NT2/D1 (cell line): ENCODE results near the gene LINGO1.

Experiments used
- DNase-seq: peaks from one replicate; pipeline ENCODE4 v3.0.0-alpha.2; 2011; ENCODE audit warnings: low read depth, low spot score
- H3K27me3 ChIP-seq: 2 replicates; pipeline ENCODE4 v1.6.0; 2011; ENCODE audit warnings: mild to moderate bottlenecking; ENCODE audit not compliant: insufficient read length, insufficient read depth
- H3K36me3 ChIP-seq: 2 replicates; pipeline ENCODE4 v1.6.1; 2011; ENCODE audit warnings: mild to moderate bottlenecking, low read length, mixed read lengths; ENCODE audit not compliant: insufficient read depth, insufficient read length
- H3K4me1 ChIP-seq: 2 replicates; pipeline ENCODE4 v1.5.1; 2011; ENCODE audit not compliant: insufficient read depth, insufficient read length
- H3K4me3 ChIP-seq: 2 replicates; pipeline ENCODE4 v1.5.1; 2011; ENCODE audit warnings: low read depth; ENCODE audit not compliant: insufficient read length
- H3K9ac ChIP-seq: 2 replicates; pipeline ENCODE4 v1.6.0; 2011; ENCODE audit warnings: low read depth; ENCODE audit not compliant: insufficient read length
- H3K9me3 ChIP-seq: 2 replicates; pipeline ENCODE4 v1.5.1; 2011; ENCODE audit warnings: mild to moderate bottlenecking, low read length; ENCODE audit not compliant: insufficient read depth
- SUZ12 ChIP-seq: IDR thresholded peaks from 2 replicates; pipeline ENCODE4 v1.6.1; 2011; ENCODE audit not compliant: insufficient read length, insufficient read depth; ENCODE audit errors: extremely low read depth
- YY1 ChIP-seq: IDR thresholded peaks from 2 replicates; pipeline ENCODE4 v1.6.1; 2011; ENCODE audit not compliant: insufficient read length, insufficient read depth
- ZNF274 ChIP-seq: IDR thresholded peaks from 2 replicates; pipeline ENCODE4 v1.6.1; 2011; ENCODE audit warnings: mild to moderate bottlenecking, low read depth, low read length

The LINGO1 gene

DNA sequence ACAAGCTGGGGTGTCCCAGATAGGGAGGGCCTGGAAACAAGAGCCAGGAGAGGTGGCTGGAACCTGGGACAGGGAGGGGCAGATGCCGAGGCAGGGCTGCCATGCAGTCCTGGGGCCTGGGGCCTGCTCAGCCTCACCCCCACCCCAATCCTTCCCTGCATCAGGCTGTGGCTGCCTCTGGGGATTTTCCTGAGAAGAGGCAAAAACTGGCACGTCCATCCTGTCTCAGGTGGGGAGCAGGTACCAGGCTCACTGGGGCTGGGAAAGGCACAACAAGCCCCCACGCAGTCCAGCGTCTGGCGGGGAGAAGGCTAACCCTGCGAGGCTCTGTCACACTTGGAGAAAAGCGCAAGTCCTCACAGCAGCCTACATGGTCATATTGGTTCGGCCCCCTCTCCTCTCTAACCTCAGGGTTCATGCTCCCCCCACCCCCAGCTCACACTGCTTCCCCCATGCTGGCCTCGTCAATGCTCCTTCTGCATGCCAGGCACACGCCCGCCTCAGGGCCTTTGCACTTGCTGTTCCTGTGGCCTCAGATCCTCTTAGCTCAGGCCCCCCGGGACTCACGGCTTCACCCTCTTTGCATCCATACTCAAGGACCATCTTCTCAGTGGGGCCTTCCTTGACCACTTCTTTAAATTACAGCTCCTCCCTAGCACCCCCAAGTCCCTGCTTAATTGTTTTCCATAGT lies 53.1 kb downstream of the LINGO1 start:
- Histone ChIP-seq H3K36me3 (no peaks in the 10 kb centered on the region), H3K4me1 (peaks cover 10% of the 10 kb centered on the region), H3K9ac (no peak overlapping the region), H3K9me3 (no peaks in the 10 kb centered on the region), H3K4me3 (no peak overlapping the region), H3K27me3 (no peaks in the 10 kb centered on the region)
- TF ChIP-seq ZNF274: no peak
- TF ChIP-seq YY1: no peak
- no peak for TF ChIP-seq SUZ12
- no peak for DNase-seq

DNA sequence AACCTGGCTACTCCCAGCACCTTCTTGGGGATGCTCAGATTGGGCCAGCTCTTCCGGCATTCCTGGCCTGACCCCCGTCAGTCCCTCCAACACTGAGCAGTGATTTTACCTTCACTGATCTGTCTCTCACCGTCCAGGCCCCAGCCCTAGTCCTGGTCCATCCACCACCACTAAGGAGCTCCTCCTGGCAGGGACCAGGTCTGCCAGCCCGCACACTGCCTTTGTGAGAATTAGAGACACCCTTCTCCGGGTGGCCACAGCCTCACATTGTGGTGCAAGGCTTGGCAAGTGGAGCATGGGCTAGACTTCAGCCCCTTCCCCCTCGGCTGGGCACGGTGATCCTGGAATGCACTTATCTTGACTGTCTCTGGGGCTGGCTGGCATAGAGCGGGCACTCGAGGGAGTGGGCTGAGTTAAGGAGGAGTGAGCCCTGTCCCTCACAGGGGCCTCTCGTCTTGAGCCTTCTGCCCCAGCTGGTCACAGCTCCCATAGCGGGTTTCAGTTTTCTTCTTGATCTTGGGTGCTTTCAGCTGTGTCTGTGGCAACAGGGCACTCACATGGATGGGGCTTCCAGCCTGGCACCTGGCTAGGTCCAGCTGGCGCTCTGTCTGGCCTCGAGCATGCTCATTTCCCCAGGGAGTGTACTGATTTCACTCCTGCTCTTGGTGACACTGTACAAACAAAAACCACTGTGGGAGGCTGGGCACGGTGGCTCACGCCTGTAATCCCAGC lies 53.9 kb downstream of the LINGO1 start:
- no peak for DNase-seq
- TF ChIP-seq ZNF274: no peak

DNA sequence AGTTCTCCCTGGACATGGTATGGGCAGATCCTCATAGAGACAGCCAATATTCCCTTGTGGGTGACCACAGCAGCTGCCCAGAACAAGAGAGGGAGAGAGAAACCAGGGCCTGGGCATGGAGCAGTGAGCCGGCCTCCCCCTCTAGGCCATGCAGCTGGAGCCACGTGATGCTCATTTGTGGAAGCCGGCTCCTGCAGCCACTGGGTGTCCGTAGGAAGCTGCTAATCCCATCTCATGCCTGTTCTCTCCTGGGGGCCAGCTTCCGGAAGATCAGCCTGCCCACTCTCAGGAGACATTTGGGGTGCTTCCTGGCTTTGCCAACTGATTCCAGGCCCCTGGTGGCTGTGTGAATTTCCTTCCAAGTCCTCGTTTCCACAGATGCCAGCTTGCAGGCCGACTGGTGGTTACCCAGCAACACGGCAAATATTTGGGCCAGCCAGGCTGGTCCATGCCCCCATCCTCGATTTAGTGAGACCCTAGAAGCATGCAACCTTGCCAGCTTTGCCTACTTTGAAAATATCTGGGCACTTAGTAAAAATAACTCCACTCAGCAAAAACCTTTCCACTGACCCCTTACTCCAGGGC lies 55.3 kb downstream of the LINGO1 start:
- H3K36me3 ChIP-seq: no peaks in the 10 kb centered on the region
- H3K9me3 ChIP-seq: no peaks in the 10 kb centered on the region
- H3K9ac ChIP-seq: no peak overlapping the region
- no peak overlapping the region for H3K4me3 ChIP-seq
- DNase-seq: no peak
- no peak for TF ChIP-seq SUZ12
- no peak for TF ChIP-seq ZNF274
- TF ChIP-seq YY1: no peak
- no peaks in the 10 kb centered on the region for H3K27me3 ChIP-seq
- H3K4me1 ChIP-seq: peaks cover 7% of the 10 kb centered on the region

More for the DNA sequence above, 53.9 kb downstream of the LINGO1 start:
- peaks cover 7% of the 10 kb centered on the region for H3K4me1 ChIP-seq
- no peaks in the 10 kb centered on the region for H3K9me3 ChIP-seq
- no peaks in the 10 kb centered on the region for H3K36me3 ChIP-seq
- no peak overlapping the region for H3K9ac ChIP-seq
- H3K4me3 ChIP-seq: no peak overlapping the region
- H3K27me3 ChIP-seq: no peaks in the 10 kb centered on the region

DNA sequence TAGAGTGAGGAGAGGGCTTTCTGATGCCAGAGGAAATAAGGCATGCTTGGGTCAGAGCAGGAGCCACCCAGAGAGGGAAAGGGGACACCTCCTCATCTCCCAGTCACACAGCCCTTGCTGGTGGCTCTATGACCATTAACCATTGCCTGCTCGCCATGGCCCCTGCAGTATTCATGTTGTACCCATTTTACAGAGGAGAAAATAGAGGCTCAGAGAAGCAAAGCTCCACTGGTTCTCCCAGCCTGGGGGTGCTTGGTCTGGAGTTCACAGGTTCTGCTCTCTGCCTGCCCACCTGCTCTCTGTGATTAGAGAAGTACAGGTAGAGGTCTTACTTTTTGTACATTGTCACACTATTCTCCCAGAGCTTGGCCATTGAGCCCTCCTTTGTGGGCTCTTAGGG lies 56.2 kb downstream of the LINGO1 start:
- Histone ChIP-seq H3K4me3 (no peak overlapping the region), H3K9me3 (no peaks in the 10 kb centered on the region), H3K4me1 (peaks cover 7% of the 10 kb centered on the region), H3K36me3 (no peaks in the 10 kb centered on the region), H3K9ac (no peak overlapping the region), H3K27me3 (no peaks in the 10 kb centered on the region)
- DNase-seq: no peak
- no peak for TF ChIP-seq SUZ12
- TF ChIP-seq YY1: no peak
- TF ChIP-seq ZNF274: no peak

DNA sequence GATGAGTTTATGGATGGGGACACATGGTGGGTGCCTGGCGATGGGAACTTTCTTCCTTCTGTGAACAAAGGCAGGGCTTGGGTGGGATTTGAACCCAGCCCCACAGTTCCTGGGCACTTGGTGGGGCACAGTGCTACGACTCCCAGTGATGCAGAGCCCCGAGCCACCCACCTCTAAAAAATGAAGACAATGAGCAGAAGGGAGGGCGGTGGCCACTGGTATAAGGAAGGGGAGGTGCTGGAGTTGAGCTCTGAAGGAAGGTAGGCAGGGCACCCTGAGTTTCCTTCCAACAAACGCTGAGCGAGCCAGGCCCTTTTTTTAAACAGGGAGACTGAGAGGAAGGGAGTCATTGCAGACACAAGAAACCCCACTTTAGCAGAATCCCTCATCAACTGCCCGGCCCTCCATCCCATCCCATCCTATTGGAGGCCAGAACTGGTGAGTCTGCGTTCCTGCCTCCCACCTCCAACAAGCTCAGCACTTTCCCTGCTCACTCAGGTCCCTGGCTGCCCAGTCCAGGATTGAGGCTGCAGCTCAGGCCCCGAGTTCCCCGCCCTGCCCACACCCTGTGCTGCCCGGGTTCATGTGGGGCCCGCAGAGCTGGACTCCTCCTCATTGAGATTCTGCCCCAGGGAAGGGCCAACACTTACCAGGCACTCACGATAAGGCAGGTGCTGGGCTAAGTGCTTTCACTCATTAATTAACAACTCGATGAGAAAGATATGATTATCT lies 57.3 kb downstream of the LINGO1 start:
- TF ChIP-seq YY1: no peak
- no peak for TF ChIP-seq ZNF274
- TF ChIP-seq SUZ12: no peak
- Histone ChIP-seq H3K9me3 (no peaks in the 10 kb centered on the region), H3K27me3 (no peaks in the 10 kb centered on the region), H3K4me1 (peaks cover 13% of the 10 kb centered on the region), H3K36me3 (no peaks in the 10 kb centered on the region), H3K4me3 (no peak overlapping the region), H3K9ac (no peak overlapping the region)
- no peak for DNase-seq

DNA sequence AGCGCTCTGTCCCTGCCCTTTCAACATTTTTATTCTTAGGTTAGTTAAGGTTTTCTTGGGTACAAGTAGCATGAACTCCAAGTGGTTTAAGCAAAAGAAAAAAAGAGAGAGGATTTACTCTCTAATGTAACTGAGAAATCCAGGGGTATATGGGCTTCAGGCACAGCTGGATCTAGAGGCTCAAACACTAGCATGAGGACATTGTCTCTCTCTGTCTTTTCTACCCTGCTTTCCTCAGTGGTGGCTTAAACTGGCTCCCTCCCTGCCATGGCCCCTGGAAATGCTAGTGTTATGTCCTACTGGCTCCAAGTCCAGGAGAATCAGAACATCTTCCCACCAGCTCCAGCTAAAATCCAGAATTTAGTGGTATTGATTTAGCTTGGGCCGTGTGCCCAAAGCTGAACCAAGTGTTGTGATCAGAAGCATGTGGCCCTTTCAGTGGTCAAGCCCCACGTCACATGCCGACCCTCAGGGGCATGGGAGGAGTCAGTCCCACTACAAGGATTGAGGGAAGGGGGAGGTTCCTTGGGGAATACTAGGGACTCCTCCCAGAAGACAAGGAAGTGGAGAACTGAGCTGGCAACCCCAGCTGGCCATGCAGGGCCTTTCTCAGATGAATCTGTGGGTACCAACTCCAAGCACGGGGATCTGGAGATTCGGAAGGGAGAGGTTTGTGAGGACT lies 58.0 kb downstream of the LINGO1 start:
- Histone ChIP-seq H3K9me3 (no peaks in the 10 kb centered on the region), H3K9ac (no peak overlapping the region), H3K27me3 (no peaks in the 10 kb centered on the region), H3K36me3 (no peaks in the 10 kb centered on the region), H3K4me1 (peaks cover 16% of the 10 kb centered on the region), H3K4me3 (no peak overlapping the region)
- no peak for TF ChIP-seq ZNF274
- TF ChIP-seq YY1: no peak
- no peak for TF ChIP-seq SUZ12
- no peak for DNase-seq

DNA sequence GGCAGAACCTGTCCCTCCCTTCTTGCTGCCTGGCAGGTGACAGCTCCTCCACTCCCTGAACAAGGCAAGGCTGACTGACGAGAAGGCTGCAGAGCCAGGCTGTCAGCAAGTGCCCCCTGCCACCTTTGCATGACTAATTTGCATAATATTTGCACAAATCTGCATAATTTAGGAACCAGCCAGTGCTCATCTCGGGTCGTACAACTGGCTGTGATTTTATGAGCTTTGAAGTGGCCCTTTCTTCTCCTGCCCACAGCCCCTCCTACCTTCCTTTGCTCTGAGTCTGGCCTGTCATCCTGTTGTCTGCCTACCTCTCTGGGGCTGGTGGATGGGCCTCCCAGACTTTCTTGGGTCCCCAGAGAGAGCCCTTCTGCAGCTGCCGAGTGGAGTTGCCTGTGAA lies 58.9 kb downstream of the LINGO1 start:
- Histone ChIP-seq H3K4me1 (peaks cover 24% of the 10 kb centered on the region), H3K27me3 (no peaks in the 10 kb centered on the region), H3K4me3 (no peak overlapping the region), H3K9me3 (no peaks in the 10 kb centered on the region), H3K9ac (no peak overlapping the region), H3K36me3 (no peaks in the 10 kb centered on the region)
- no peak for TF ChIP-seq YY1
- no peak for TF ChIP-seq SUZ12
- no peak for TF ChIP-seq ZNF274
- DNase-seq: no peak
